Memory B cell (primary cell): Measurements from ENCODE around the gene TULP1.
A peak's percentile ranks its signal among the peaks of the same experiment; 100 is the strongest.

Experiments
- ATAC-seq: fragments of 150-1000 bp; cut with Tn5 transposase; 2 replicates; pipeline ENCODE4 v1.10.0; 2021; ENCODE audit warnings: low read depth, mild to moderate bottlenecking, moderate library complexity
- DNase-seq, 2 donors: peaks; one replicate each; pipeline ENCODE4 v3.0.0; 2022; ENCODE audit warnings: low spot score in 2 of 2
- H3K27ac Mint-ChIP-seq: one replicate; pipeline ENCODE4 v1.8.0; 2022; ENCODE audit warnings: mild to moderate bottlenecking, moderate library complexity, mixed read lengths
- H3K27me3 Mint-ChIP-seq: one replicate; pipeline ENCODE4 v1.8.0; 2022; ENCODE audit warnings: mixed read lengths
- H3K36me3 Mint-ChIP-seq: one replicate; pipeline ENCODE4 v1.8.0; 2022; ENCODE audit warnings: mild to moderate bottlenecking, mixed read lengths
- H3K4me1 Mint-ChIP-seq: one replicate; pipeline ENCODE4 v1.8.0; 2022; ENCODE audit warnings: mixed read lengths
- H3K4me3 Mint-ChIP-seq: one replicate; pipeline ENCODE4 v1.8.0; 2022; ENCODE audit warnings: mild to moderate bottlenecking, moderate library complexity, mixed read lengths
- H3K9me3 Mint-ChIP-seq: one replicate; pipeline ENCODE4 v1.8.0; 2022; ENCODE audit warnings: mixed read lengths

The TULP1 gene

GRCh38 chr6:35465646-35466045 lies 47.0 kb downstream of the TULP1 start:
- no peak overlapping the region for H3K27ac Mint-ChIP-seq
- peaks cover 19% of the 10 kb centered on the region for H3K36me3 Mint-ChIP-seq
- no peak for ATAC-seq
- H3K4me1 Mint-ChIP-seq = peaks cover 18% of the 10 kb centered on the region
- no peaks in the 10 kb centered on the region for H3K9me3 Mint-ChIP-seq
- DNase-seq = no peak
- H3K4me3 Mint-ChIP-seq = no peak overlapping the region
- H3K27me3 Mint-ChIP-seq = no peaks in the 10 kb centered on the region

GRCh38 chr6:35463292-35463691 lies 49.4 kb downstream of the TULP1 start:
- Mint-ChIP-seq H3K4me1 (peaks cover 4% of the 10 kb centered on the region), H3K4me3 (no peak overlapping the region), H3K27ac (no peak overlapping the region), H3K36me3 (peaks cover 16% of the 10 kb centered on the region), H3K27me3 (no peaks in the 10 kb centered on the region), H3K9me3 (no peaks in the 10 kb centered on the region)
- no peak for ATAC-seq
- no peak for DNase-seq

GRCh38 chr6:35461270-35461669 lies 51.4 kb downstream of the TULP1 start:
- no peaks in the 10 kb centered on the region for H3K27me3 Mint-ChIP-seq
- peaks cover 5% of the 10 kb centered on the region for H3K4me1 Mint-ChIP-seq
- no peak overlapping the region for H3K27ac Mint-ChIP-seq
- DNase-seq (no peak), ATAC-seq (no peak)
- peaks cover 14% of the 10 kb centered on the region for H3K36me3 Mint-ChIP-seq
- H3K4me3 Mint-ChIP-seq = no peak overlapping the region
- H3K9me3 Mint-ChIP-seq = no peaks in the 10 kb centered on the region

- ATAC-seq (no peak), DNase-seq (no peak)
- H3K36me3 Mint-ChIP-seq = peaks cover 19% of the 10 kb centered on the region
- H3K27ac Mint-ChIP-seq = peak overlapping the region; percentile 36
- H3K27me3 Mint-ChIP-seq = no peaks in the 10 kb centered on the region
- no peaks in the 10 kb centered on the region for H3K9me3 Mint-ChIP-seq
- no peak overlapping the region for H3K4me3 Mint-ChIP-seq
- H3K4me1 Mint-ChIP-seq = peaks cover 13% of the 10 kb centered on the region
Observed at GRCh38 chr6:35457907-35458306, 54.8 kb downstream of the TULP1 start.

- no peak for ATAC-seq
- H3K27ac Mint-ChIP-seq = no peak overlapping the region
- no peak for DNase-seq
- no peaks in the 10 kb centered on the region for H3K9me3 Mint-ChIP-seq
- H3K4me1 Mint-ChIP-seq = peaks cover 25% of the 10 kb centered on the region
- peak overlapping the region; percentile 27 for H3K4me3 Mint-ChIP-seq
- H3K27me3 Mint-ChIP-seq = no peaks in the 10 kb centered on the region
- peaks cover 13% of the 10 kb centered on the region for H3K36me3 Mint-ChIP-seq
Observed at GRCh38 chr6:35454391-35455110, 58.1 kb downstream of the TULP1 start.

- Mint-ChIP-seq H3K9me3 (no peaks in the 10 kb centered on the region), H3K27ac (no peak overlapping the region)
- no peak for ATAC-seq
Observed at GRCh38 chr6:35453236-35453635, 59.5 kb downstream of the TULP1 start.

GRCh38 chr6:35452183-35453090 lies 60.3 kb downstream of the TULP1 start, which contains the start of gene FANCE:
Gene FANCE, plus strand, starts transcription at chr6:35452338. Its CDS starts 208 bp downstream, at chr6:35452546.
- Mint-ChIP-seq H3K27ac (peak within 1 kb of the TSS; percentile 78), H3K4me1 (peaks cover 22% of the 10 kb centered on the region), H3K36me3 (peaks cover 8% of the 10 kb centered on the region), H3K9me3 (no peaks in the 10 kb centered on the region), H3K4me3 (peak within 1 kb of the TSS; percentile 94), H3K27me3 (no peaks in the 10 kb centered on the region)
- ATAC-seq (peak; percentile 79), DNase-seq (peak; percentile 79 to 91)

More at GRCh38 chr6:35453236-35453635, 59.5 kb downstream of the TULP1 start:
- DNase-seq = no peak
- H3K27me3 Mint-ChIP-seq = no peaks in the 10 kb centered on the region
- peaks cover 25% of the 10 kb centered on the region for H3K4me1 Mint-ChIP-seq
- peaks cover 8% of the 10 kb centered on the region for H3K36me3 Mint-ChIP-seq
- peak overlapping the region; percentile 74 for H3K4me3 Mint-ChIP-seq

GRCh38 chr6:35451354-35452182 lies 61.1 kb downstream of the TULP1 start:
- H3K9me3 Mint-ChIP-seq = no peaks in the 10 kb centered on the region
- peak; percentile 4 for ATAC-seq
- H3K27ac Mint-ChIP-seq = peak overlapping the region; percentile 78

GRCh38 chr6:35449287-35449881 lies 63.3 kb downstream of the TULP1 start:
- H3K9me3 Mint-ChIP-seq = no peaks in the 10 kb centered on the region
- H3K27ac Mint-ChIP-seq = peak overlapping the region; percentile 55
- peaks cover 20% of the 10 kb centered on the region for H3K4me1 Mint-ChIP-seq
- H3K27me3 Mint-ChIP-seq = no peaks in the 10 kb centered on the region
- ATAC-seq = peak; percentile 67
- no peak overlapping the region for H3K4me3 Mint-ChIP-seq
- peak in 1 of 2 donors; percentile 71 for DNase-seq
- no peaks in the 10 kb centered on the region for H3K36me3 Mint-ChIP-seq

More at GRCh38 chr6:35451354-35452182, 61.1 kb downstream of the TULP1 start:
- peaks cover 8% of the 10 kb centered on the region for H3K36me3 Mint-ChIP-seq
- no peak for DNase-seq
- no peaks in the 10 kb centered on the region for H3K27me3 Mint-ChIP-seq
- H3K4me1 Mint-ChIP-seq = peaks cover 22% of the 10 kb centered on the region
- peak overlapping the region; percentile 94 for H3K4me3 Mint-ChIP-seq

- Mint-ChIP-seq H3K9me3 (no peaks in the 10 kb centered on the region), H3K27me3 (no peaks in the 10 kb centered on the region), H3K27ac (no peak overlapping the region), H3K36me3 (no peaks in the 10 kb centered on the region), H3K4me1 (peaks cover 16% of the 10 kb centered on the region), H3K4me3 (no peak overlapping the region)
- ATAC-seq = no peak
- no peak for DNase-seq
Observed at GRCh38 chr6:35448191-35448590, 64.5 kb downstream of the TULP1 start.
